ENCODE data around the gene CNTNAP5.

Gene CNTNAP5

DNA sequence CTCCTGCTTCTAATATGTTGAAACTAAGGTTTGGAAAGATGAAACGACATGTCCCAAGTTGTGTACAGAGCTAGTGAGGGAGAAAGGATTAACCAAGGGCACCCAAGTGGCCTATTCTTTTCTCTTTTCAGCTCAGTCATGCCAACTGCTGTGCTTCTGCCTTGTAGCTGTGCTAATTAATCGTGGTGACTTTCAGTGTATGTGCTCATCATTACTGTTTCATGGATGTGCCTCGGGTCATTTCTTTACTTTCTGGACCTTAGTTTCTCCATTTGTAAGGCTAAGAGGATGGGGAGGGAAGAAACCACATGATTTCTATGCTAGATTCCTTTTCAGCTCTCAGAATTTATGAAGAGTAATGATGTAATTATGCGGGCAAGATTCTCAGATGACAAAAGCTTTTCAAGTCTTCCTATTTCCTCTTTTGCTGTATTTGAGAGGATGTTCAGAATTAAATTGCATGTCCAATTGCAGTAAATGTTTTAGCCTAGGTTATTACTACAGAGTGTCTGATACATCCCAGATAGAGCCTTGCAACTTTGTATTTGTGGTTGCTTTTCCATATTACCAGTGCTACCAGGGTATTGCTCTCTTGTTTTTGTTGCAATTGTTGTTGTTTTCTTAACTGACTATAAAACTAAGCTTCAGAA is 621.2 kb downstream of the CNTNAP5 start:
- DNase-seq = no peak

DNA sequence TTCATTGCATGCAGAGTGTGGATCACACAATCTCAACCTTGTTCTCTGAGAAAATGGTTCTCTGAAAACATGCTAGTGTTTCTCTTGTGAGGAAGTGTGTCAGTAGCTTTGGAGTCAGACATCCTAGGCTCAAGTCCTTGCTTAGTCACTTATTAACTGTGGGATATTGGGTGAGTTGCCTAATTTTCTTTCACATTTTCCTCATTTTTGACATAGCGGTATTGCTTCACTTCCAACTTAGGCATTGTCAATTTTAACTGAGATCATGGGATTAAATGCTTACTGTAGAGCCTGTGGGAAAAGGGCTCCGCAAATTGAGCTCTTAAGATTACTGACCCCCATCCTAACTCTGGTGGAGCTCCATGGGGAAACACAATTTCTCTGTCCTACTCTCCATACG is 622.2 kb downstream of the CNTNAP5 start:
- no peak for DNase-seq

DNA sequence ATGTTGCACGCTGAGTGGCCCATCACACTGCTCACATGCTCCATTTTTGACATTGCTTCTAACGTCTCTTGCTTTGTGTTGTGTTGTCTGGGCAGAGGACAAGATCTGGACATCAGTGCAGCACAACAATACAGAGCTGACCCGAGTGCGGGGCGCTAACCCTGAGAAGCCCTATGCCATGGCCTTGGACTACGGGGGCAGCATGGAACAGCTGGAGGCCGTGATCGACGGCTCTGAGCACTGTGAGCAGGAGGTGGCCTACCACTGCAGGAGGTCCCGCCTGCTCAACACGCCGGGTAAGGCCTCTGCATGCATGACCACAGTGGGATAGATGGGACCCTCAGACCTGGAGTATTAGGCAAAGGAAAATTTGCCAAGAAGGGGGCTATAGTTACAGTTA is 622.6 kb downstream of the CNTNAP5 start:
- no peak for DNase-seq

DNA sequence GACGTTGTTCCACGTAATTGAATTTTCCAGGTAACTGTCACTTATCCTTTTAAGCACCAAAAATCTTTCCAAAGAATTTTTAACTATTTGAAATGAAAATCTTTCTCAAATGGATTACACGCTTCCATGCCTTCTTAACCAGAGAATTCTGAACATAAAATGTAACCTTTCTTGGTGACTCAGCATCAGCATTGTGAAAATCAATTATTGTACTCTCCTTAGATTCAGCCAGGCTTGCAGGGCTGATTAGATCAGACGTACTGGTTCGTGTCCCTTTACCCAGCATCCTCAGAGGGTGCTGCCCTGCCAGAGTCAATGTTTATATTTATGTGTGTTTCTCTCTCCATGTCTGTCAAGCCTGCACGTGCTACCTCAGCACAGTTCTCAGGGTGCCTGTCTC is 623.9 kb downstream of the CNTNAP5 start:
- DNase-seq = no peak

DNA sequence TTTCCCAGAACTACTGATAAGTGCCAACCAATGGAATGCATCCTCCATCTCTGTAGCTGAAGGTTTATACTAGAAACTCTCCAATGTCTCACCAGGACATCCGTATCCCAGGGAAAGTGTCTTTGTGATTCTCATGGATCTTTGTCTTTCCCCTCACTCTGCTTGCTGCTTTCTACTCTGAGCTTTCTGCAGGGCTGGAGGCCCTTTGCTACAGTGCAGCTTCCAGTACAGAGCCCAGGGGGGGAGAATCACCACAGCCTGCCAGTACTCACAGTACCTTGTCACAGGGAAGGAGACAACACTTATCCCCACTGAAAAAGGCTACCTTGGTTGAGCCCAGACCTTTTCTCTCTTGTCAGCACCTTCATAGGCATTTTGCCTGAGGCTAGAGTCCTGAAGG is 627.0 kb downstream of the CNTNAP5 start:
- DNase-seq = no peak

DNA sequence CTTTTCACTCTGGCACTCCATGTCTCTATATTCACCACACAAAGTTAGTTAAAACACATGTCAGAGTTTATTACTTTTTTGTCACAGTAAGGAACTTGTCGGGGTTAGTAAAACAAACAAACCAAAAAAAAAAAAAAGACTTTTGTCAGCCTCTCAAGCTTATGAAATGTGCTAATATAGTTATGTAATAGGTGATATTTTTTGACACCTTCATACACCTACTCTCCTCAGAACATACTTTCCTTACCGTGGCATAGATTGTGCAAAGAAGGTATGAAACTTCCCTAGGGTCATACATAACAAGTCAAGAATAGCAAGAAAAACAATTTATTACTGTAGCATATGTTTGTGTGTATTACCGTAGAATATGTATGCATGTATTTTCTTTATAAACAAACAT is 633.3 kb downstream of the CNTNAP5 start:
- no peak for DNase-seq

DNA sequence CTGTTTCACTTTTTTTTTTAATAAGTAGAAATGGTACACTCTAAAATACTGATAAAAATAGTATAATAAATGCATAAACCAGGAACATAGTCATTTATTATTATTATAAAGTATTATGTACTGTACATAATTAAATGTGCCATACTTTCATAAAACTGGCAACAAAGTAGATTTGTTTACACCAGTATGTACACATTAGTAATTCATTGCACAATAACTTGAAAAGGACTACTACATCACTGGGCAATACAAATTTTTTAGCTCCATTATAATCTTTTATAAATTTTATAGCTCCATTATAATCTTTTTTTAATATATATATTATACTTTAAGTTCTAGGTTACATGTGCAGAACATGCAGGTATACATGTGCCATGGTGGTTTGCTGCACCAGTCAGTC is 636.5 kb downstream of the CNTNAP5 start:
- DNase-seq = no peak

DNA sequence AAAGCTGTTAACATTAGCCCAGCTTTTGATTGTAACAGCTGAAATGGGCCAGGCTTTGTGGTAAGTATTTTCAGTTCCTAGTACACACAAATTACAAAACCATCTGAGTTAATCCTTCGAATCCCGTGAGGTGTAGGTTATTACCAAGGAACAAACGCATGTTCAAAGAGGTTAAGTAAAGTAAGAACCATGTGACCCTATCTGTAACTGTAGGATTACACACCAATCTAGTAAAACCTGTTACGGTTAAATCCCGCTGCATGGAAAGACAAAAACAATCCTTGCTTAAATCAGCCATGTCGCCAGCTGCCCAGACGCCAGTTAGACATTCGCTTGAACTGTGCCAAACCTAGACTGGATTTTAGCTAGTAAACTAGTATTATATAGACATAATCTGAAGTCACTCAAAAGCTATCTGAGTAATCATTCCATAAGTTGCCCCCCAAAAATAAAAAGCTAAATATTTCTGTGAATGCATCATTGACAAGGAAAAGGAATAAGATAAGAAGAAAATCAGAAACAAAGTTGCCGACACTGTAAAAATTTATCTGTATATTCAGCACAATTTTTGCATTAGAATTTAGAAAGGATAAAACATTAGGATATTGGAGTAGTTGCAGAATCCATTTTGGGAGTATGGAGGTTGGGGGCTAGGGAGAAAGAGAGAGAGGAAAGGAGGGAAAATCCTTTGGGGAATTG is 638.0 kb downstream of the CNTNAP5 start:
- peak; percentile 7 for DNase-seq

DNA sequence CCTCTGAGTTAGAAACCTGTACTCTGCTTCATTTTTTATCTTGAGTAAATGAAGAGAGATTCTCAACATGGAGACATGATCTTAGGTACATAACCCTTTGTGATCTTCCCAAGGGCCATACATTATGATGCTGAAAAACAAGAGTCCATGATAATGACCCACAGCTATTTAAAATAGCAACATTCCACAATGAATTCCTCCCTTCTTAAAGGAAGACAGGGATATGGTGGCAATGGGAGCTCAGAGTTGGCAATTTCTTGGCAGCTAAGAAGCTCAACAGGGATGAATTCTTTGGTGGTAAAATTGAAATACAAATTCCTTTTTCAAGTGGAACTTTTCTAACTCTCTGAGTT is 638.5 kb downstream of the CNTNAP5 start:
- DNase-seq = no peak

DNA sequence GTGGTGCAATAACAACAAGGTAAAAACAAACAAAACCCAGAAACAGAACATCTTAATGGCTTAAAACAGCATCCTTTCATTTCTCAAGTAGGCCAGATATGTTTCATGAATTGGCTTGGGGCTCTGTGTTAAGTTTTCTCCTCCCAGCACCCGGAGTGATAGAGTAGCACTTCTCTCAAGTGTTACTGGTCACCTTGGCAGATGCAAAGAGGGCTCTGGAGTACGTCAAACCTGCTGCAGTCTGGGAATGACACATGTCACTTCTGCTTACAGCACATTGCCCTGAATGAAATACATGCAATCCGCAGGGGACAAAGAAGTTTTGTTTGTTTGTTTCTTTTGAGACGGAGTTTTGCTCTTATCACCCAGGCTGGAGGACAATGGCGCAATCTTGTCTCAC is 639.3 kb downstream of the CNTNAP5 start:
- no peak for DNase-seq

DNA sequence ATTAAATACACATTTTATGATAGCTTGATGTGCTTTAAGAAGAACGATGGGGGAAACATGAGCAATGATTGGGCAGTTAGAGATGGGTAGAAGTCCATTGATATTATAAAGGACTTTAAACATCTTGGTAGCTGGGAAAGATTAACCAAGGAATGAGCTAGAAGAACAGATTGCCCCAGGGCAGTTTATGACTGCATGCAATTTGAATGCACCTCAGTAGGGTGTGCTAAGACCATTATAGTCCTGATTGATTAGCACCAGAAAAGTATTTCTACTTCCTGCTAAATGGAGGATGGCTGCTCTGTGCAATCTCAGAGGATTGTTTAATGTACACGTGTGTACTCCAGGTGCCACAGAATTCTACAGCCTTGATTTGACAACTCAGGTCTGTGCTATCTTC is 641.9 kb downstream of the CNTNAP5 start:
- no peak for DNase-seq

DNA sequence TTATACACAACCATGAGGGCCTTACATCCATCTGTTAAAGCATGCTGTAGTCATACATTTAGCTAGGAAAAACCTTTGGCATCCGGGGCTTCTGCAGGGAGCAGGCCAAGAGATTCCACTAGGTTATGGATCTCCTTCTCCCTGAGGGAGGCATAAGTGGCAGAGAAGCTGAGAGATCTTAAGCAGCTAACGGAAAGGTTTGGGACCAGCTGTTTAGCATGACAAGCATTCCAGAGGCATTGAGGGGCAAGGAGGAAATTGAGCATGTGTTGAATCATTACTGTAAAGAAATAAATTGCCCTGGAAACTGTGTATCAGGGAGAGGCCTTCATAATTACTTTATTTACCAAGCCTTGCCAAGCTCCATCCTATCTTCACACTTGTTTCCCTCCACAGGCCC is 643.1 kb downstream of the CNTNAP5 start:
- no peak for DNase-seq

DNA sequence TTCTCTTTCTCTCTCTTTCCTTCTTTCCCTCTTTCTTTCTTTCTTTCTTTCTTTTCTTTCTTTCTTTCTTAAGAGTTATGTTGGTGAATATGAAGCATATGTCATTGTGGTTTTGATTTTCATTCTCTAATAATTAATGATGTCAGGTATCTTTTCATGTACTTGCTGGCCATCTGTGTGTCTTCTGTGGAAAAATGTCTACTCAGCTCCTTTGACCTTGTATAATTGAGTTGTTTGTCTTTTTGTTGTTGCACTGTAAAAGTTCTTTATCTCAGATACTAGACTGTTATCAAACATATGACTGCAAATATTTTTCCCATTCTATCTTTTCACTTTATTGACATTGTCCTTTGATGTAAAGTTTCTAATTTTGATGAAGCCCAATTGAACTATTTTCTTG is 645.1 kb downstream of the CNTNAP5 start:
- no peak for DNase-seq

DNA sequence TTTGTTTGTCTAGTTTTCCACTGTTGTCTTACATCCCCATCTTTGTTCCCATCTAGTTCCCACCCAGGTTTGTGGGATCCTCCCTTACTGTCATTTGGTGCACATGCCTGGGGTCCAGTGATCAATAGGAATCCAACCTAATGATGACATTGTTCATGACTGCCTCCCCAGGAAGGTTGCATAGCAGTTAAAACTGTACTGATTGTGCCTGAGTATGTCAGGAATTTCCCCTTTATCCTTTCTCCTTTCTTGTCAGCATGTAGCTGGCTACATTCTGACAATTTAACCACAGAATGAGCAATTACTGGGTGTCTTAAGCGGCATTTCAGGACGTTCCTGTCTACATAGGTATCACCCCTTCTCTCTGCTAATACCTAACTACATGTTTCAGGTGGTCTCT is 653.0 kb downstream of the CNTNAP5 start:
- no peak for DNase-seq

DNA sequence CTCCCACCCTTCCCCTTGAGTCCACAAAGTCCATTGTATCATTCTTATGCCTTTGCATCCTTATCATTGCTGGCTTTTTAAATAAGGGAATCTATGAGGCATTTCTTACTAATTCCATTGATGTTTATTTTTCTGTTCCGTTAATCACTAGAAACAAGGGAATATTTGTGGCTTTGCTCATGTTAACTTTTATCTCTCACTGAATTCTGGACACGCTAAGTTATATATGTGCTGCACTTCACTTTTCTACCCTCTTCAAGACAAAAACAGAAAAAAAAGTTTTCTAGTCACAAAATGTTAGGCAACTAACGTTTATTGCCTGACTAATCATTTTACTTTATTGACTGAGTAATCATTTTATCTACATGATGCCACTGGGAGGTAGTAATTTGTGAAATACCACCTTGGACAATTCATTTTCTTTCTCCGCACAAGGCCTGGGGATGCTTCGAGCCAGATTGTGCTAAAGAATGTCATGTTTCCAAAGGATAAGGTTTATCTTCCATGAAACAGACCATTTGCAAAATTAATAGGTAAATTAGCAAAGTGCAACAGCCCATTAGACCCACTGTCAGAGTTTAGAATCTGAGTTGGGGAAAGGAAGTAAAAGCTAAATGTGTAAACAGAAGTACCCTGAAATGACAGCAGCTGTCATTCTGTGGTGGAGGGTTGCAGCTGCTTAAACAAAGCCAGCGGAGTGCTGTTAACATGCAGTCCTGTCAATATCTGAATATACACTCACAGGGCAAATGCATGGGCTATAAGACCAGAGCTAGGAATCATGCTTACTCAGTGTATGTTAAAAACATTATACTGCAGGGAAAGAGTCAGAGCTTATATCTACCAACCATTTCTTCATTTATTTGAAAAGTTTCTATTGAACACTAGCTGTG is 658.7 kb downstream of the CNTNAP5 start:
- DNase-seq = peak; percentile 89

DNA sequence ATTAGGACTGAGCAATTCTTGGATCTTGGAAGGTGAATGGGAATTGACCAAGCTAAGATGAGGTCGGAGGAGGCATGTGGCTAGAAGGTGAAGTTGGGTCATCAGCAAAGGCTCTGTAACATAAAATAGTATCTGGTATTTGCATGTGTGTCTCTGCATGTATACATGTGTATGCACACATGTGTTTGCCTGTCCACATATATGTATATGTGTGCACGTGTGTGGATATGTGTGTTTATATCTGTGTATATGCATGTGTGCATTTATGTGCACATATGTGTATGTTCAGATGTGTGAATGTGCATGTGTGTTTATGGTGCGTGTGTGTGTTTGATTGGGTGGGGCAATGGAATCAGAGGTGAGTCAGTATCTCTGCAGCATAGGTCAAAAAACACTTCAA is 664.3 kb downstream of the CNTNAP5 start:
- no peak for DNase-seq

DNA sequence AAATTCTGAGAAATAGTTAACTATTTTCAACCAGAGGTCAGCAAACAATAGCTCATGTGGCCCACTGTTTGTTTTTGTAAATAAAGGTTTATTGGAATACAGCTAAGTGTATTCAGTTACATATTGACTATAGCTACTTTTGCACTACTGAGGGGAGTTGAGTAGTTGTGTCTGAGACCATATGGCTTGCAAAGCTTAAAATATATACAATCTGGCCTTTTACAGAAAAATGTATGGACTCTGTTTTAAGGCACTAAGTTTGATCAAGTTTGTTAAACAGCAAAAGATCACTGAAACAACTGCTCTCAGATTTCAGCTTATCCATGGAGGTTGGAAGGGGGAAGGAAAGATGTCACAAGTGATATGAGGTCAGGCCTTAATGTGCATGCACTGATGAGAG is 667.1 kb downstream of the CNTNAP5 start:
- no peak for DNase-seq

DNA sequence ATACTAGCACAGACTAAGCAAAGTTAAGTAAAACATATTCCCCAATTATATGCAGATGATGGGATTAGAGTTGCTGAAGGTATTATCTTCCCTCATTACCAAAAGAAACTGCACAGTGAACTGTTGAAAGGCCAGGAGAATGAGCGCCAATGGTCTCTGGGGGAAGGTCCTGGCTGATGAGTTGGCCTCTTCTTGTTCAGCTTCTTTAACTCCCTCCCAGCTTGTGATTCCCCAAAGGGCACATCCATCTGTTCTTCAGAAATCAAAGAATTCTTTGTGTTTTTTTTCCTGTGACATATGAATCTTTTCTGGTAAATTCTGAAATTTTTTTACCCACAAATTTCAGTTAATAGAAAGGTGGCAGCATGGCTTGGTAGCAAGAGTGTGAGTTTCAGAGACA is 667.6 kb downstream of the CNTNAP5 start:
- DNase-seq = no peak

DNA sequence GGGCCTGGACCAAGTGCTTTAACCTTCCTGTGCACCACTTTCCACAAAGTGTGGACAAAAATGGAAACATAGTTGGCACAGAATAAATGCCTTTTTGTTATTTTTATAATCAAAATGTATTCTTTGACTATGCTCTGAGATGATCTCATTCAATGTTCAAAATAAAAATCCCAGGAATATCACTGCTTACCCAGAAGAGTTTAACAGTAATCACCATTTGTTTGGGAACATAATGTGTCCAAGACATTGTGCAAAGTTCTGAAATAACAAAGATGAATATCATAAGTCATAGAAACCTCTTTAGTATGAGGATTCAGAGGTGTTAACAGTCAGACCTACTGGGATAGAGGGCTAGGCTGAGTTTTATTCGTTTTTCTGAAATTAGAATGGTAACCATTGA is 668.1 kb downstream of the CNTNAP5 start:
- no peak for DNase-seq

DNA sequence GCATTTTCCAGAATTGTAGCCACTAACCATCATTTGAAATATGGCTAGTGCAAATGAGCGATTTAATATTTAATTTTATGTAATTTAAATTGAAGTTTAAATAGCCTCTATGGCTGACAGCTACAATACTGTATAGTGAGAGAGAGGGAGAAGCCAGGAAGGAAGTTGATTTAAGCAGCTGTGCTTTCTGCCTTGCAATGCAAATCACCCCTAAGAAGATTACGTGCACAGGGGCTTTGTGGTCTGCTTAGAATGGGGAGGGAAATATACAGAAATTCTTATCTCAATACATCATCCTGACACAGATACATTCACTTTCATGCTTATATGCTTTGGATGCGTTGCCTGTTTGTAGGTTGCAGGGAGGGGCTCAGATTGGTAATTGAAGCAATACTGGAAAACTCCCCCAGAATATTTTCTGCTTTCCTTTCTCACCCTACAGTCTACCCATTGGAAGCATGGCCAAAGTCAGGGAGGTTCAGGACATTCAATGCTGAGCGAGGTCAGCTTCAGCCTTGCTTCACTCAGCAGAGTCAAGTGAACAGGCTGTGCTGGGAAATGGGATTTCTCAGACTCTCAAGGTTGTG is 674.0 kb downstream of the CNTNAP5 start:
- DNase-seq = no peak

DNA sequence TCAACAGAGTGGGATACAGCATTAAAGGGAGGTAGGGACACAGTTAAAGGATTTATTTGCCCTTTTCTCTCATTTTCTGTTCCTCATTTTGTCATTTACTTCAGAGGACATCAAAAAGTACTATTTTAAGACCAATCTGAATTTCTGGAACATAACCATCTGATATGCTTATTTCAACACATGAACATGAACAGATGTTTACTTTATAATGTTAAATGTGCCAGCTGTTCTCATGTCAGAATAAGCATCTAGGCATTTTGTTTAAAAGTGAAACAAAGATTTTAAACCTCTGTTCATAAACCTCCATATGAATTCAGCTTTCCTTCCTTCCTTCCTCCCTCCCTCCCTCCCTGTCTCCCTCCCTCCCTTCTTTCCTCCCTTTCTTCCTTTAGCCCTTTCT is 677.7 kb downstream of the CNTNAP5 start:
- no peak for DNase-seq

DNA sequence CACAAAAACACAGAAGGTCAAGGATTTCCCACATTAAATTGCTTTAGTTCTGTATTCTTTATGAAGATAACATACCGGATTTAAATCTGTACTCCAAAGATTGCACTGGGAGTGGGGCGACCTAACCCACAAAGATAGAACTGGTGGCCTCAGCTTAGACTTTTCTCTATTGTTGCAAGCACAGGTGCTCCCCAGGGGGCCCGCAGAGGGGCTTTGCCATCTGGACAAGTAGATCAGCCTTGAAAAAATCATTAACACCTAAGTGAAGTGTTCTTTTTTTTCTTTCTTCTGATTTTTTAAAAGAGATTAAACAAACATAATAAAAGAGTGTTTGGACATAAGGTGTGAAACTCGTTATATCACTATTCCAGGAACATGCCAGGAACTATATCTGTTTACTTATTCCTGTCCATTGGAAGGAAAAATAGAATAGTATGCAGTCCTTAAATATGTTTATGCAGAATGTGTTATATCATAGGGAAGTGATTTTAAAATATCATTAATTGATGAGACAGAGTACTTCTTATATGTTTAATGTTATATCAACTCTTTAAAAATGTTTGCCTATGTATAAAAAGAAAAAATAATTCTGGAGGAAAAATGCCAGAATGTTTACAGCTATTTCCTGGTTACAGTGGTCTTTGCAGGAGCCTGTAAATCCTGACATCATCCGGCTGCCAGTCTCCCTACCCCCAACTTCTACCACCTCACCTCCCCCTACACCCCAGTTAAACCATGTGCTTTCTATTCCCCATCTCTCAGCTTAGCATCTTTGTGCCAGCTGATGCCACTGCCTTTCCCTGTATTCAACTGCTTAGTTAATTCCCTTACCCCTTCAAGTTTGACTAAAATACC is 679.2 kb downstream of the CNTNAP5 start:
- no peak for DNase-seq

DNA sequence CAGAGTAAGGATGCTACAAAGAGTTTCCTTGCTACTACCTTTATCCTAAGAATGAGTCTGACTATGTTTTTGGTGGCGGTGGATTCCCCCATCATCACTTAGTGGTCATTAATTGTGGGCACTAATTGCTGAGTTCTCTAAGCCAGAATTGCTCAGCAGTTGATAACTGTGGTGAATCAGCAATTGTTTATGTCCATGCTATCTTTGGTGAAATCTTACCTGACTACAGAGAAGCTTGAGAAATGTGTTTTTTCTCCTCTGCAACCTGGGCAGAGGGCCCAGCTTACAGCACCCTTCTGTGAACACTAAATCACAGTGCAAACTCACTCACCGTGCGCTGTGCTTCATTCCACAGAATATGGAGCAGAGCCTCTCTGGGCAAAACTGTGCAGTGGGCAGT is 683.6 kb downstream of the CNTNAP5 start:
- no peak for DNase-seq
